ENCODE results near the gene EXD2. TPM values are rescaled to one million over a fixed set of nuclear protein-coding genes. Genes with fewer than 3 reads are reported as not detected.

EXD2 gene
- total RNA-seq, 1 donor from 2014 or later = 51.8 TPM

- FAIRE-seq = no peak
- DNase-seq (ENCODE audit: low spot score in 2 of 2) = no peak
Observed at GRCh38 chr14:69244946-69245345, 53.6 kb downstream of the EXD2 start.

- DNase-seq (ENCODE audit: low spot score in 2 of 2) (no peak), FAIRE-seq (no peak)
Observed at GRCh38 chr14:69246331-69246730, 55.0 kb downstream of the EXD2 start.

GRCh38 chr14:69247676-69248440 lies 56.6 kb downstream of the EXD2 start:
- no peak for FAIRE-seq
- DNase-seq (ENCODE audit: low spot score in 2 of 2) = no peak

- DNase-seq (ENCODE audit: low spot score in 2 of 2) (no peak), FAIRE-seq (no peak)
Observed at GRCh38 chr14:69249603-69250002, 58.3 kb downstream of the EXD2 start.

GRCh38 chr14:69252851-69253250 lies 61.6 kb downstream of the EXD2 start:
- DNase-seq (ENCODE audit: low spot score in 2 of 2) (no peak), FAIRE-seq (no peak)

GRCh38 chr14:69259168-69259526 lies 67.8 kb downstream of the EXD2 start:
- DNase-seq (ENCODE audit: low spot score in 2 of 2) (no peak), FAIRE-seq (no peak)

- DNase-seq (ENCODE audit: low spot score in 2 of 2) (peak; percentile 62 to 71), FAIRE-seq (no peak)
Observed at GRCh38 chr14:69259527-69260189, 68.4 kb downstream of the EXD2 start, which contains the start of gene GALNT16. Gene GALNT16, plus strand, starts transcription at chr14:69260158. Its CDS starts 133 bp downstream, at chr14:69260291.

GRCh38 chr14:69260190-69260860 lies 69.0 kb downstream of the EXD2 start:
- DNase-seq (ENCODE audit: low spot score in 2 of 2) (peak; percentile 37 to 53), FAIRE-seq (no peak)

GRCh38 chr14:69260861-69261564 lies 69.7 kb downstream of the EXD2 start:
- no peak for FAIRE-seq

GRCh38 chr14:69261761-69262331 lies 70.5 kb downstream of the EXD2 start:
- no peak for FAIRE-seq
- peak in 1 of 2 donors; percentile 55 for DNase-seq (ENCODE audit: low spot score in 2 of 2)

More at GRCh38 chr14:69260861-69261564, 69.7 kb downstream of the EXD2 start:
- peak; percentile 63 to 78 for DNase-seq (ENCODE audit: low spot score in 2 of 2)

- DNase-seq (ENCODE audit: low spot score in 2 of 2) = peak in 1 of 2 donors; percentile 48
- FAIRE-seq = no peak
Observed at GRCh38 chr14:69262516-69262915, 71.2 kb downstream of the EXD2 start.

GRCh38 chr14:69263364-69263763 lies 72.1 kb downstream of the EXD2 start:
- DNase-seq (ENCODE audit: low spot score in 2 of 2) = peak; percentile 28 to 48
- FAIRE-seq = no peak

- no peak for FAIRE-seq
- DNase-seq (ENCODE audit: low spot score in 2 of 2) = no peak
Observed at GRCh38 chr14:69263771-69264170, 72.5 kb downstream of the EXD2 start.

- DNase-seq (ENCODE audit: low spot score in 2 of 2) (no peak), FAIRE-seq (no peak)
Observed at GRCh38 chr14:69266572-69267345, 75.5 kb downstream of the EXD2 start.

GRCh38 chr14:69267492-69267891 lies 76.2 kb downstream of the EXD2 start:
- DNase-seq (ENCODE audit: low spot score in 2 of 2) = no peak
- no peak for FAIRE-seq

- FAIRE-seq = no peak
- no peak for DNase-seq (ENCODE audit: low spot score in 2 of 2)
Observed at GRCh38 chr14:69268223-69268622, 76.9 kb downstream of the EXD2 start.

GRCh38 chr14:69268763-69269162 lies 77.5 kb downstream of the EXD2 start:
- DNase-seq (ENCODE audit: low spot score in 2 of 2) = no peak
- no peak for FAIRE-seq

- no peak for DNase-seq (ENCODE audit: low spot score in 2 of 2)
- no peak for FAIRE-seq
Observed at GRCh38 chr14:69269381-69269780, 78.1 kb downstream of the EXD2 start.

GRCh38 chr14:69270097-69270496 lies 78.8 kb downstream of the EXD2 start:
- DNase-seq (ENCODE audit: low spot score in 2 of 2) (no peak), FAIRE-seq (no peak)
